Large intestine (tissue), 3 donors: ENCODE results near the gene BCL2L13. TPM values are rescaled to one million over a fixed set of nuclear protein-coding genes. Genes with fewer than 3 reads are reported as not detected.
"Not testable (repeated sequence)": the region's sequence is repeated elsewhere in the genome, so short reads cannot be mapped to it uniquely, and the experiment has no call there.

Source experiments
- DNase-seq, 2 donors: peaks; one replicate each; pipeline versions ENCODE4 v3.0.0 to v3.0.0-alpha.2; 2013
- H3K27ac ChIP-seq: one replicate; pipeline ENCODE4 v1.5.1; 2013; ENCODE audit warnings: low read length
- H3K27me3 ChIP-seq: 2 replicates; pipeline ENCODE4 v1.6.1; 2013; ENCODE audit warnings: low read length; ENCODE audit not compliant: control insufficient read depth, insufficient read depth
- H3K36me3 ChIP-seq: 2 replicates; pipeline ENCODE4 v1.6.1; 2013; ENCODE audit warnings: low read length; ENCODE audit not compliant: control insufficient read depth, insufficient read depth
- H3K4me1 ChIP-seq: one replicate; pipeline ENCODE4 v1.6.1; 2013; ENCODE audit warnings: low read length; ENCODE audit not compliant: control insufficient read depth, insufficient read depth
- H3K4me3 ChIP-seq: one replicate; pipeline ENCODE4 v1.5.1; 2013; ENCODE audit warnings: low read length
- H3K9me3 ChIP-seq: one replicate; pipeline ENCODE4 v1.6.1; 2013; ENCODE audit warnings: mild to moderate bottlenecking, low read depth, low read length, moderate library complexity; ENCODE audit not compliant: control insufficient read depth
- WGBS: methylation state at CpG from one replicate; pipeline ENCODE4 v1.1.5; 2013; ENCODE audit warnings: low lambda C conversion rate; ENCODE audit not compliant: insufficient coverage; 5-methylcytosine and 5-hydroxymethylcytosine counted together
- polyA plus RNA-seq: library from polyadenylated mRNA; unstranded; fragments of 120-200 nt; gene quantifications from one replicate; pipeline ENCODE4 v1.2.1, GENCODE V29; 2013

Gene BCL2L13
- polyA plus RNA-seq, 1 donor: 30.0 TPM

DNA sequence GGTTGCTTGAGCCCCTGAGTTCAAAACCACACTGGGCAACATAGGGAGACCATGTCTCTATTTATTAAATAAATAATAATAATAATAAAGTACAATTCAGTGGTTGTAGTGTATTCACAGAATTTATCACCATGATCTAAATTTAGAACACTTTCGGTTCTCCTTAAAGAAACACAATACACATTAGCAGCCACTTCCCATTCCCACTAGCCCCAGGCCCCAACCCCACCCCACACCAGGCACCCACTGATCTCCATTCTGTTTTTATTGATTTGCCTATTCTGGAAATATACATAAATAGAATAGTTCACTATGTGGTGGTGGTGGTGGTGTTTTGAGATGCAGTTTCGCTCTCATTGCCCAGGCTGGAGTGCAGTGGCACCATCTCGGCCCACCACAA, 45.7 kb downstream of the BCL2L13 start:
- Histone ChIP-seq H3K4me3 (no peak overlapping the region), H3K27me3 (no peaks in the 10 kb centered on the region), H3K36me3 (peaks cover 27% of the 10 kb centered on the region), H3K4me1 (no peaks in the 10 kb centered on the region), H3K9me3 (no peaks in the 10 kb centered on the region), H3K27ac (no peak overlapping the region)
- no CpG with 5 or more reads among the region's 3 CpGs for WGBS
- no peak for DNase-seq

DNA sequence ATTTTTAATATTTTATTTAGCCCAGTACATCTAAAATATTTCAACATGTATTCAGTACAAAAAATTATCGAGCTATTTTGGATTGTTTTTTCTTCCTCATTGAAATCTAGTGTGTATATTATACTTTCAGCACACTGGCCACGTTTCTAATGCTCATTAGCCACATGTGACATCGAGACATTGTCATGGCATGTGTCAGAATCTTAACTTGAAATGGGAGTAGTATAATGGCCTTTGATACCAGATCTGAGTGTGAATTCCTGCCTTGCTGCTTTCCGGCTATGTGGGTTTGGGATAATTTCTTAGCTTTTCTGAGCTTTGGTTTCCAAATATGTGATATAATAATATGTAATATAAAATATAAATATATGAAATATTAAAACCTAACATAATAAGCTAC, 54.3 kb downstream of the BCL2L13 start:
- no peak for DNase-seq
- Histone ChIP-seq H3K27ac (no peak overlapping the region), H3K9me3 (no peaks in the 10 kb centered on the region), H3K36me3 (peaks cover 24% of the 10 kb centered on the region), H3K4me1 (no peaks in the 10 kb centered on the region), H3K27me3 (no peaks in the 10 kb centered on the region), H3K4me3 (no peak overlapping the region)
- 100% methylated on average over 1 of the region's 4 CpGs for WGBS

DNA sequence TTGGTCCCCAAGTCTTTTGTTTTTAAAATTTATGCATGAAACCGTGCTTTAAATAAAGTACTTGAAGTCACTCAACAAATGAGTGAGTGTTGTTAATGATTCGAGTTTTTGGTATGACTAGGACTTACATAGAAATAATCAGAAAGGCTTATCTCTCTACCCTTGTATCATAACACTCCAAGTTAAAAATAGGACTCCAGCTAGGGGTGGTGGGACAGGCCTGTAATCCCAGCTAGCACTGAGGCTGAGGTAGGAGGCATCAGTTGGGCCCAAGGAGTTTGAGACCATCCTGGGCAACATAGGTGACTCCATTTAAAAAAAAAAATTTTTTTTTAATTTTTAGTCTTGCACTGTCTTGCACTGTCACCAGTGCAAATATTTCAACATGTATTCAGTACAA, 55.6 kb downstream of the BCL2L13 start:
- peaks cover 25% of the 10 kb centered on the region for H3K36me3 ChIP-seq
- H3K27ac ChIP-seq: no peak overlapping the region
- no CpG with 5 or more reads among the region's 2 CpGs for WGBS
- H3K4me3 ChIP-seq: no peak overlapping the region
- no peaks in the 10 kb centered on the region for H3K9me3 ChIP-seq
- no peaks in the 10 kb centered on the region for H3K4me1 ChIP-seq
- DNase-seq: no peak
- no peaks in the 10 kb centered on the region for H3K27me3 ChIP-seq

DNA sequence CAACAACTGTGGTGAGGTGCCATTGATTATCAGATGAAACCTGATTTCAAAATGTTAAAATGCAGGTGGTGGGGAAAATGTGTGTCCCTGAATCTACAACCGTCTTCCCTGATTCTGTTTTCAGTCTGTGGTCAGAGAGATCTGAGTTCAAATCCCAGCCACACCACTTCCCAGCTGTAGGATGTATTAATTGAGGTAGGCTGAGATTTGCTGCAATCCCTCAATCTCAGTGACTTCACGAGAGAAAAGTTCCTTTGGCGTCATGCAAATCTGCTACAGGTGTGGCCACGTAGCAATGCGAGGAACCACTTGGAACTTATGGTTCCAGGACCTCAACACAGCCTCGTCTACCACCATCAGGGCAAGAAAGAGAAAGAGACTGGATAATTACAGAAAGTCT, 56.2 kb downstream of the BCL2L13 start:
- Histone ChIP-seq H3K36me3 (peaks cover 24% of the 10 kb centered on the region), H3K4me3 (no peak overlapping the region), H3K27ac (no peak overlapping the region), H3K4me1 (no peaks in the 10 kb centered on the region), H3K9me3 (no peaks in the 10 kb centered on the region), H3K27me3 (no peaks in the 10 kb centered on the region)
- WGBS: no CpG with 5 or more reads among the region's 6 CpGs
- DNase-seq: no peak

- H3K36me3 ChIP-seq: peaks cover 21% of the 10 kb centered on the region
- no peaks in the 10 kb centered on the region for H3K4me1 ChIP-seq
- no peak overlapping the region for H3K4me3 ChIP-seq
- H3K27ac ChIP-seq: no peak overlapping the region
- no peaks in the 10 kb centered on the region for H3K9me3 ChIP-seq
- no peaks in the 10 kb centered on the region for H3K27me3 ChIP-seq
- WGBS: 100% methylated on average over 2 of the region's 5 CpGs
- DNase-seq: no peak
Observed at GRCh38 chr22:17695986-17696385, 57.4 kb downstream of the BCL2L13 start.

- not testable (repeated sequence) for H3K27ac ChIP-seq, H3K4me1 ChIP-seq, DNase-seq, H3K4me3 ChIP-seq, H3K9me3 ChIP-seq, H3K27me3 ChIP-seq
- 100% methylated on average over 1 of the region's 10 CpGs for WGBS
- peaks cover 25% of the 10 kb centered on the region for H3K36me3 ChIP-seq
Observed at GRCh38 chr22:17697196-17697595, 58.6 kb downstream of the BCL2L13 start.

DNA sequence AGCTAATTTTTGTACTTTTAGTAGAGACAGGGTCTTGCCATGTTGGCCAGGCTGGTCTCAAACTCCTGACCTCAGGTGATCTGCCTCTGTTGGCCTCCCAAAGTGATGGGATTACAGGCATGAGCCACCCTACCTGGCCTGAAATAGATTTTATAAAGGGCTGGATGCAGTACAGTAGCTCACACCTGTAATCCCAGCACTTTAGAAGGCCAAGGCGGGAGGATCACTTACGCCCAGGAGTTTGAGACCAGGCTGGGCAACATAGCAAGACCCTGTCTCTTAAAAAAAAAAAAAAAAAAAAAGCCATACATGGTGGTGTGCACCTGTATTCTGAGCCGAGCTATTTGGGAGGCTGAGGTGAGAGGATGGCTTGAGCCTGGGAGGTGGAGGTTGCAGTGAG, 59.7 kb downstream of the BCL2L13 start:
- WGBS: 100% methylated on average over 1 of the region's 3 CpGs
- not testable (repeated sequence) for H3K27ac ChIP-seq, H3K27me3 ChIP-seq, H3K4me3 ChIP-seq, DNase-seq, H3K9me3 ChIP-seq, H3K4me1 ChIP-seq
- peaks cover 32% of the 10 kb centered on the region for H3K36me3 ChIP-seq

GRCh38 chr22:17698948-17699347, 60.4 kb downstream of the BCL2L13 start:
- no peaks in the 10 kb centered on the region for H3K4me1 ChIP-seq
- no peak overlapping the region for H3K4me3 ChIP-seq
- no peak for DNase-seq
- peaks cover 36% of the 10 kb centered on the region for H3K36me3 ChIP-seq
- no peaks in the 10 kb centered on the region for H3K27me3 ChIP-seq
- no peak overlapping the region for H3K27ac ChIP-seq
- H3K9me3 ChIP-seq: no peaks in the 10 kb centered on the region

- Histone ChIP-seq H3K4me3 (no peak overlapping the region), H3K27me3 (no peaks in the 10 kb centered on the region), H3K27ac (no peak overlapping the region), H3K36me3 (peaks cover 36% of the 10 kb centered on the region), H3K9me3 (no peaks in the 10 kb centered on the region), H3K4me1 (no peaks in the 10 kb centered on the region)
- 100% methylated on average over 2 of the region's 7 CpGs for WGBS
- no peak for DNase-seq
Observed at GRCh38 chr22:17699696-17700340, 61.3 kb downstream of the BCL2L13 start.

GRCh38 chr22:17700778-17701177, 62.2 kb downstream of the BCL2L13 start:
- Histone ChIP-seq H3K27me3 (no peaks in the 10 kb centered on the region), H3K9me3 (no peaks in the 10 kb centered on the region), H3K4me3 (no peak overlapping the region), H3K27ac (no peak overlapping the region), H3K4me1 (no peaks in the 10 kb centered on the region), H3K36me3 (peaks cover 34% of the 10 kb centered on the region)
- WGBS: no CpG with 5 or more reads among the region's 3 CpGs
- DNase-seq: no peak

DNA sequence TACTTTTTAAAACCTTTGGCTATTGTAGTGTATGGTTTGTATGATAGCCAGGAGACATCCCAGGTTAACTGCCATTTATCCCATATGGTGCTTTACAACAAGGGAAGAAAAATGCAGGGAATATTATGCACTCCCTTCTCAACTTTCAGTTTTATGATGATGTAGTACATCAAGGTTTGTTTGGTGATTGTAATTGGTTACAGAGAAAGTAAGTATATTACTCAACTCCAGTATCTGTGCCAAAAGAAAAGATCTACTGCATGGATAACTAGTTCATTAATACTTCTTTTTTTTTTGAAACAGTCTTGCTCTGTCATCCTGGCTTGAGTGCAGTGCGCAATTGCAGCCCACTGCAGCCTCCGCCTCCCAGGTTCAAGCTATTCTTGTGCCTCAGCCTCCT, 65.3 kb downstream of the BCL2L13 start:
- no CpG with 5 or more reads among the region's 2 CpGs for WGBS

More for the DNA sequence above, 65.3 kb downstream of the BCL2L13 start:
- Histone ChIP-seq H3K27ac (no peak overlapping the region), H3K27me3 (no peaks in the 10 kb centered on the region), H3K4me3 (no peak overlapping the region), H3K4me1 (peaks cover 4% of the 10 kb centered on the region), H3K9me3 (no peaks in the 10 kb centered on the region), H3K36me3 (peaks cover 24% of the 10 kb centered on the region)
- DNase-seq: no peak
